Dermis microvascular lymphatic vessel endothelial cell (primary cell): ENCODE data around the gene CACNA1G. TPM values are rescaled to one million over a fixed set of nuclear protein-coding genes. Genes with fewer than 3 reads are reported as not detected.

Experiments used
- DNase-seq, 2 donors: peaks; one replicate each; pipeline versions ENCODE4 v3.0.0 to v3.0.0-alpha.2; 2010; ENCODE audit warnings: low read depth in 2 of 2
- total RNA-seq: library from RNA; depleted of rRNA; stranded (reverse); fragments of >200 nt; gene quantifications from 2 replicates; pipeline ENCODE4 v1.2.1, GENCODE V29; 2014

Gene CACNA1G
- total RNA-seq, 1 donor from 2014 or later = not detected

DNA sequence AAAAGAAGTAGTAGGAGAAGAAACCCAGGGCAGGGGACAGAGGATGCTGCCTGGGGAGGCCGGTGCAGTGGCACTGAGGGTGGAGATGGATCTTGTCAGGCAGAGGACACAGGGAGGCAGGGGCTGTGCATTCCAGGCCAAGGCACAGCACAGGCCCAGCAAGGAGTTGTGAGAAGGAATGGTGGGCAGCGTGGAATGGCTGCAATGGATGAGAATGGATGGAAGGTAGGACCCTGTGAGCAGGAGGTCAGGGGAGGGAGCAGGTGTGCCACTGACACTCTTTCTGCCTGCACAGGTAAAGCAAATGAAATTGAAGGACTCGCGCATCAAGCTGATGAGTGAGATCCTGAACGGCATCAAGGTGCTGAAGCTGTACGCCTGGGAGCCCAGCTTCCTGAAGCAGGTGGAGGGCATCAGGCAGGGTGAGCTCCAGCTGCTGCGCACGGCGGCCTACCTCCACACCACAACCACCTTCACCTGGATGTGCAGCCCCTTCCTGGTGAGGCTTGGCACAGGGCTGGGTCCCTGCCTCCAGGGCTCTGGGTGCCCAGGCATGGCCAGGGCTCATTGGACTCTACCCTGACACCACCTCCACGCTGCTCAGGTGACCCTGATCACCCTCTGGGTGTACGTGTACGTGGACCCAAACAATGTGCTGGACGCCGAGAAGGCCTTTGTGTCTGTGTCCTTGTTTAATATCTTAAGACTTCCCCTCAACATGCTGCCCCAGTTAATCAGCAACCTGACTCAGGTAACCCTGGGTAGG, 106.9 kb downstream of the CACNA1G start:
- DNase-seq = no peak

DNA sequence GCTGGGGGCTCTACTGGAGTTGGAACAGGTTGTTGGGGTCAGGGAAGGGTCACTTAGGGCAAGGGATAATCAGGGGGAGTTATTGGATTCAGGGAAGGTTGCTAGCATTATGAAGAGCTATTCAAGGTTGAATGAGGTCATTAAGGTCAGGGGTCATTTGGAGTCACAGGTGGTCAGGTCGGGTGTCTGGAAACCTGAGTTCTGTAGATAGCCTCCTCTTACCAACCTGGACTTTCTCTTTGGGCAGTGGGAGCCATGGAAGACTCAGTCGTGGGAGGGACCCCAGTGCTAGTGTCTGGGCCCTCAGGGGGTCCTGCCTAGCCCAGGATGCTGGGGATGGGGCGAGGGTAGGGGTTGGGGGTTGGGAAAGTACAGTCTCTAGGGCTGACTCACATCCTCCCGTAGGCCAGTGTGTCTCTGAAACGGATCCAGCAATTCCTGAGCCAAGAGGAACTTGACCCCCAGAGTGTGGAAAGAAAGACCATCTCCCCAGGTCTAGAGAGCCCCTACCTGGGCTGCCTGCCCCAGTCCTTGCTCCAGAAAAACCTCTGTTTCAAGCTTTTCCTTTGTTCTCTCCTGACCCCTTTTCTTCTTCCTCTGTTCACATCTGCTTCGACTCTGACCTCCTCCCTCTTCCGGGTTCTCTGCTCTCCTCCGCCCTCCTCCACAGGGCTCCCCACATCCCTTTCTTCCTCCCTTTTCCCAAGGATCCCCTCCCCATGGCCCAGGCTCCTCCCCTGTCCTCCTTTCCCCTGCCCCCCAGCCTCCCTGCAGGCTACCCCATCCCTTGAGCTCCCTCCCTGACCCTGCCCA, 107.7 kb downstream of the CACNA1G start:
- peak; percentile 10 to 49 for DNase-seq

DNA sequence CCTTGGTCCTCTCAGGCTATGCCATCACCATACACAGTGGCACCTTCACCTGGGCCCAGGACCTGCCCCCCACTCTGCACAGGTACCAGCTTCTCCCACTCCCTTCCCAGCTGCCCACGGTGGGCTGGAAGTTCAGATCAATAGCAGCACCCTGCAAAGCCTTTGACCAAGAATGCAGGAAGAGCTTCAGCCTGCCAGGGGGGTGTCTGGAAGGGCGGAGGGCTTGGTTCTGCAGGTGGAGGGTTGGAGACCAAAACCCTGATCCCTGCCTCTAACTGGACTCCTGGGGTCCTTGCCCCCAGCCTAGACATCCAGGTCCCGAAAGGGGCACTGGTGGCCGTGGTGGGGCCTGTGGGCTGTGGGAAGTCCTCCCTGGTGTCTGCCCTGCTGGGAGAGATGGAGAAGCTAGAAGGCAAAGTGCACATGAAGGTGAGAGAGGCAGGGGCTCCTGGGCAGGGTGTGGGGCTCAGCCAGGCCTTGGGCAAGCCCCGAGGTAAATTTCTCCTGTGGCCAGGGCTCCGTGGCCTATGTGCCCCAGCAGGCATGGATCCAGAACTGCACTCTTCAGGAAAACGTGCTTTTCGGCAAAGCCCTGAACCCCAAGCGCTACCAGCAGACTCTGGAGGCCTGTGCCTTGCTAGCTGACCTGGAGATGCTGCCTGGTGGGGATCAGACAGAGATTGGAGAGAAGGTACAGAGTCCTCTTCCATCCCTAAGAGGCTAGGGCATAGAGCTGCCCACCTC, 108.5 kb downstream of the CACNA1G start:
- DNase-seq = no peak

DNA sequence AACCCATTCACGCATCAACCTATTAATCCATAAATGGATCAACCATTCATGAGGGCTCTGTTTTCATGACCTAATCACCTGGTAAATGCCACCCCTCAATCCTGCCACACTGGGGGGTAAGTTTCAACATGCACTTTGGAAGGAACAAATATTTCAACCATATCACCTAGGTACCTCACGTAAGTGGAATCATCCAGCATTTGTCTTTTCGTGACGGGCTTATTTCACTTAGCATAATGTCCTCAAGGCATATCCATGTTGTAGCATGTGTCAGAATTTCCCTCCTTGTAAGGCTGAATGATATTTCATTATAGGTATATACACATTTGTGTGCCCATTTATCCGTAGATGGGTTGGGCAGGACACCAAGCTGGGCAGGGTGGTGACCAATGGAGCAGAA, 111.6 kb downstream of the CACNA1G start:
- no peak for DNase-seq

DNA sequence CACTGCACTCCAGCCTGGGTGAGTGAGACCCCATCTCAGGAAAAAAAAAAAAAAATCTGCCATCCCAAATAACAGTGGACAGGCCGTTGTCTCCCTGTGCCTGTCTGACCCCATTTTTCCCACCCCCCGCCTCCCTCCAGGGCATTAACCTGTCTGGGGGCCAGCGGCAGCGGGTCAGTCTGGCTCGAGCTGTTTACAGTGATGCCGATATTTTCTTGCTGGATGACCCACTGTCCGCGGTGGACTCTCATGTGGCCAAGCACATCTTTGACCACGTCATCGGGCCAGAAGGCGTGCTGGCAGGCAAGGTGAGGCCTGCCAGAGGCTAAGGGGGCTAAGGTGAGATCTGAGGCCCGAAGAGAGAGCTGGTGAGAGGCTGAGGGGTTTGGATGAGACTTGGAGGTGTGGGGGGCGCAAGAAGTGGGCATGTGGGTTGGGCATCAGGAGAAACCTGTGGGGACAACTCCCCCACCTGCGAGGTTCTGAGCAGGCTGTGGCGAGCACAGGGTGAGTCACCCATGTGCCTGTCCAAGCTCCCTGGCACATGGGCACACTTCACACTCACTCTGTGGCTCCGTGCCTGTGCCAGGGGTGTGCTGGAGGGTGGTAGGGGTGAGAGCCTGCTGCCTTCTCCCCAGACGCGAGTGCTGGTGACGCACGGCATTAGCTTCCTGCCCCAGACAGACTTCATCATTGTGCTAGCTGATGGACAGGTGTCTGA, 112.5 kb downstream of the CACNA1G start:
- DNase-seq = no peak

DNA sequence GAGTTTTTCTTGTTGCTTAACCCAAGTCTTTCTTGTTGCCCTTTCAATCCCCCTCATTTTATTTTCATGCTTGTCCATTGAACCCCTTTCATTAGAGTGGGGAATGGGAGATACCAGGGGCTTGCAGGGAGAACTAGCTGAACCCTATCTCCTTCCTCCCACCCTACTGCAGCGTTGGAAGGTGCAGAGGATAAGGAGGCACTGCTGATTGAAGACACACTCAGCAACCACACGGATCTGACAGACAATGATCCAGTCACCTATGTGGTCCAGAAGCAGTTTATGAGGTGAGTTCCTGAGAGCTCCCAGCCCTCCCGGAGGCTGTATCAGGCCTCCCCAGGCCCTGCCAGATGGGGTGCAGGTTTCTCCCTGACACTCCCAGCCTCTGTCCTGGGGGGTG, 114.7 kb downstream of the CACNA1G start:
- no peak for DNase-seq

DNA sequence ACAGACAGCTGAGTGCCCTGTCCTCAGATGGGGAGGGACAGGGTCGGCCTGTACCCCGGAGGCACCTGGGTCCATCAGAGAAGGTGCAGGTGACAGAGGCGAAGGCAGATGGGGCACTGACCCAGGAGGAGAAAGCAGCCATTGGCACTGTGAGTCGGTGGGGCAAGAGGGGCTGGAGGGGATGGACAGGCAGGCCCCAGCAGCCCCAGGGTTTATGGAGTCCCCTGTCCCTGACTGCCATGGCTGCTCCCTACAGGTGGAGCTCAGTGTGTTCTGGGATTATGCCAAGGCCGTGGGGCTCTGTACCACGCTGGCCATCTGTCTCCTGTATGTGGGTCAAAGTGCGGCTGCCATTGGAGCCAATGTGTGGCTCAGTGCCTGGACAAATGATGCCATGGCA, 115.1 kb downstream of the CACNA1G start:
- DNase-seq = no peak

DNA sequence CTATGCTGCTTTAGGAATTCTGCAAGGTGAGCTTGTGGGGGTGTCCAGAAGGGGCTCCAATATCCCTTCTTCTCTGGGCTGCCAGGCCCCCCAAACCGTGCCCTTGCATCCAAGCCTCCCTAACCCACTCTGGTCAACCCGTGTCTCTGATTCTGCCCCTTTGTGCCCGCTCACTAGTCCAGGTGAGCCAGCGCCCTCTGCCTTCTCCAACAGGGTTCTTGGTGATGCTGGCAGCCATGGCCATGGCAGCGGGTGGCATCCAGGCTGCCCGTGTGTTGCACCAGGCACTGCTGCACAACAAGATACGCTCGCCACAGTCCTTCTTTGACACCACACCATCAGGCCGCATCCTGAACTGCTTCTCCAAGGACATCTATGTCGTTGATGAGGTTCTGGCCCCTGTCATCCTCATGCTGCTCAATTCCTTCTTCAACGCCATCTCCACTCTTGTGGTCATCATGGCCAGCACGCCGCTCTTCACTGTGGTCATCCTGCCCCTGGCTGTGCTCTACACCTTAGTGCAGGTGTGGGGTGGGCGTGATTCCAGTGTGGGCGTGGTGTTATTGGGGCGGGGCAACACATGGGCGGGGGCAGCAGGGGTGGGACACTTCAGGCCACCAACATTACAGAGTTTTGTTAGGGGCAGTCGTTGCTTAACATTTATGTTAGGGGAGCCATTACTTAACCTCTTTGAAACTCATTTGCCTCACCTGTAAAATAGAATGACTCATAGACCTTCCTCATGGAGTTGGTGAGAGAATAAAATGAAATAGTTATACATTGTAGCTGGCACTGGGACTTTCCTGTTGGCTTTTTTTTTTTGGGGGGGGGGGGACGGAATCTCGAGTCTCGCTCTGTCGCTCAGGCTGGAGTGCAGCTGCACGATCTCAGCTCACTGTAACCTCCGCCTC, 115.8 kb downstream of the CACNA1G start:
- DNase-seq = no peak

Other genes starting within 250 kb of the CACNA1G start
- 16.6 and 20.2 TPM in 2 replicates for gene XYLT2, start 214.6 kb upstream of the CACNA1G start, total RNA-seq
- 48.3 and 59.8 TPM in 2 replicates for gene MRPL27, start 187.5 kb upstream of the CACNA1G start, total RNA-seq
- gene EME1, start 187.5 kb upstream of the CACNA1G start, total RNA-seq = 1.3 and 2.6 TPM in 2 replicates
- 105 and 116 TPM in 2 replicates for gene LRRC59, start 163.2 kb upstream of the CACNA1G start, total RNA-seq
- 5.8 and 7.5 TPM in 2 replicates for gene ACSF2, start 134.5 kb upstream of the CACNA1G start, total RNA-seq
- gene CHAD, start 91.8 kb upstream of the CACNA1G start, total RNA-seq = not detected in 2 replicates
- gene RSAD1, start 81.9 kb upstream of the CACNA1G start, total RNA-seq = 12.5 and 16.3 TPM in 2 replicates
- 0.13 and 0.26 TPM in 2 replicates for gene MYCBPAP, start 52.3 kb upstream of the CACNA1G start, total RNA-seq
- 0.13 TPM in 1 of 2 replicates, not detected in the other for gene EPN3, start 28.0 kb upstream of the CACNA1G start, total RNA-seq
- gene SPATA20, start 13.5 kb upstream of the CACNA1G start, total RNA-seq = 37.2 and 42.2 TPM in 2 replicates
- gene ABCC3, start 74.2 kb downstream of the CACNA1G start, total RNA-seq = 0.13 and 0.90 TPM in 2 replicates
- gene ANKRD40, start 147.2 kb downstream of the CACNA1G start, total RNA-seq = 26.7 and 27.0 TPM in 2 replicates
- 13.9 and 14.2 TPM in 2 replicates for gene LUC7L3, start 158.9 kb downstream of the CACNA1G start, total RNA-seq
- not detected in 2 replicates for gene ANKRD40CL, start 206.8 kb downstream of the CACNA1G start, total RNA-seq